ENCODE measurements around the gene SNRPD1.

- TF ChIP-seq FOXP2 (optimal IDR thresholded peaks at IDR 0.05; ENCODE audit: borderline replicate concordance, extremely low read depth, extremely low read length, insufficient read depth) (peak; percentile 58), POLR2AphosphoS5 (IDR thresholded peaks at IDR 0.05; ENCODE audit: low read depth, low read length) (peak; percentile 98), TAF1 (IDR thresholded peaks at IDR 0.05; ENCODE audit: borderline replicate concordance, insufficient read depth, low read length) (peak; percentile 99), SIN3A (IDR thresholded peaks at IDR 0.05; ENCODE audit: borderline replicate concordance, insufficient read depth, low read length) (peak; percentile 14; the same call in 1 of the 2 replicates)
Observed at GRCh38 chr18:21612125-21613039, at the start of gene SNRPD1.

All from PFSK-1 (cell line).